HFF-Myc (cell line): Measurements from ENCODE around the gene CAMTA1.

Experiments used
- DNase-seq: peaks from one replicate; pipeline ENCODE4 v3.0.0-alpha.2; 2011; ENCODE audit warnings: low read depth; ENCODE audit errors: extremely low read depth
- H3K4me3 ChIP-seq: replicated peaks from 2 replicates; pipeline ENCODE4 v1.5.1; 2011; ENCODE audit warnings: low read depth, mild to moderate bottlenecking, control low read depth, low read length
- TF ChIP-seq, protein P1 (sequence below): IDR thresholded peaks from 2 replicates; pipeline ENCODE4 v1.5.1; 2012; ENCODE audit warnings: mild to moderate bottlenecking, low read depth, low read length, control low read depth; ENCODE audit errors: missing control alignments

The CAMTA1 gene

GRCh38 chr1:7573481-7573880, 788.2 kb downstream of the CAMTA1 start:
- H3K4me3 ChIP-seq: no peak overlapping the region
- DNase-seq: no peak
- TF ChIP-seq, protein P1, sequence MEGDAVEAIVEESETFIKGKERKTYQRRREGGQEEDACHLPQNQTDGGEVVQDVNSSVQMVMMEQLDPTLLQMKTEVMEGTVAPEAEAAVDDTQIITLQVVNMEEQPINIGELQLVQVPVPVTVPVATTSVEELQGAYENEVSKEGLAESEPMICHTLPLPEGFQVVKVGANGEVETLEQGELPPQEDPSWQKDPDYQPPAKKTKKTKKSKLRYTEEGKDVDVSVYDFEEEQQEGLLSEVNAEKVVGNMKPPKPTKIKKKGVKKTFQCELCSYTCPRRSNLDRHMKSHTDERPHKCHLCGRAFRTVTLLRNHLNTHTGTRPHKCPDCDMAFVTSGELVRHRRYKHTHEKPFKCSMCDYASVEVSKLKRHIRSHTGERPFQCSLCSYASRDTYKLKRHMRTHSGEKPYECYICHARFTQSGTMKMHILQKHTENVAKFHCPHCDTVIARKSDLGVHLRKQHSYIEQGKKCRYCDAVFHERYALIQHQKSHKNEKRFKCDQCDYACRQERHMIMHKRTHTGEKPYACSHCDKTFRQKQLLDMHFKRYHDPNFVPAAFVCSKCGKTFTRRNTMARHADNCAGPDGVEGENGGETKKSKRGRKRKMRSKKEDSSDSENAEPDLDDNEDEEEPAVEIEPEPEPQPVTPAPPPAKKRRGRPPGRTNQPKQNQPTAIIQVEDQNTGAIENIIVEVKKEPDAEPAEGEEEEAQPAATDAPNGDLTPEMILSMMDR: no peak

- H3K4me3 ChIP-seq: no peak overlapping the region
- DNase-seq: no peak
- TF ChIP-seq, protein P1: no peak
These were observed 789.1 kb downstream of the CAMTA1 start for GRCh38 chr1:7574121-7575040.

DNA sequence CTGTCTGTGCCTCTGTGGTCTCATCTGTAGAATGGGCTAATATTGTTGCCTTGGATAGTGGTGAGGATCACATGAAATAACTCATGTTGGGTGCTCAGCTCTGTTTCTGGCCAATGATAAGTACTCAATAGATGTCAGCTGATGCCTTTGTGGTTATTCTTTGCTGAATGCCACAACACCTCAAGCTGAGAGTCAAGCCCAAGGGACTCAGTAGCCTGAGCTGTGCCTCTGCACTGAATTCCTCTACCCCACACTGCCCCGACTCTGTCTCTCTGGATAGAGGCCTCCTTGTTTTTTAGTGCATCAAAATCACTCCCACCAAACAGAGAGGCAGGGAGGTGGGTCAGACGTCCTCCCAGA, 789.8 kb downstream of the CAMTA1 start:
- no peak for DNase-seq
- H3K4me3 ChIP-seq: no peak overlapping the region
- TF ChIP-seq, protein P1: no peak

DNA sequence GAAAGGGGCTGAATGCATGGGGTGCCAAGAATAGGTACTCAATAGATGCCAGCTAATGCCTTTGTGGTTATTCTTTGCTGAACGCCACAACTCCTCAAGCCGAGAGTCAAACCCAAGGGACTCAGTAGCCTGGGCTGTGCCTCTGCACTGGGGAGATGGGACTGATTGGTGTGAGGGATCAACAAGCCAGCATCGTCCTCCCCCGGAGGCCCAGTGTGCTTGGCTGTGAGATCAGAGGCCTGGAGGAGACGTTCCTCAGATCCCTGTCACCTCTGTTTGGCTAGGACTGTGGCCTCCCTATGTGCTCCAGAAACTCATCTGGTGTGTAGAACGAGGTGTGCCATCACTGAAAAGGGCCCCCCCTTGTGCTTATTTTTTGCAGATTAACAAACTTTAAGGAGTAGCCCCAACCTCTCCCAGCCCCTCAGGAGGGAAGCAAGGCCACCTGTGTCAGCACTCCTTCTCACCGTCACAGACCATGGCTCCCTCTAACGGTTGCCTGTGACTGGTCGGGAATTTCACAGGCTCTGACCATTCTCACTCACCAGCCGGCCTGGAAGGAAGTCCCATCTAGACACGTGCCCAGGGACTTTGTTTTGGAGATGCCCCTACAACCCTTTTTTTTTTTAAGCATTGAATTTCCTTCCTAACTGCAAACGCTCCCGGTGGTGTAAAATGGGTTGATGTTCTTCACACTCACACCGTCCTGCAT, 791.8 kb downstream of the CAMTA1 start:
- DNase-seq: no peak
- TF ChIP-seq, protein P1: no peak
- H3K4me3 ChIP-seq: no peak overlapping the region

DNA sequence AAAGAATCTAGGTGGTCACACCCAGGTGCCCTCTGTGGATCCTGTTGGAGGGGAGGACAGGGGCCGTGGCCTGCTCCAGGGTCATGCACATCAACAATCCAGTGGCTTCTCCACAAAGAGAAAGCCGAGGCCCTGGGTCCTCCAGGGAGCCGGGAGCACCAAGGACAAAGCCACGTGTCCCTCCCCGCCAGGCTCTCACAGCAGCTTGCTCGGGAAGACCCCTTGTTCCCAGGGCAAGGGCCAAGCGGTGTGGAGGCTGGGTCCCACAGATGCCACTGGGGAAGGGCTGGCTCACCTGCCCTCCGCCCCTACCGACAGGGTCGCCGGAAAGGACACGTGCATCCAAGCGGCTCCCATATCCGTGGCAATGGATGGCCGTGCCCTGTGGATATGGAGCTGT, 793.0 kb downstream of the CAMTA1 start:
- no peak for DNase-seq
- no peak overlapping the region for H3K4me3 ChIP-seq
- TF ChIP-seq, protein P1: no peak

DNA sequence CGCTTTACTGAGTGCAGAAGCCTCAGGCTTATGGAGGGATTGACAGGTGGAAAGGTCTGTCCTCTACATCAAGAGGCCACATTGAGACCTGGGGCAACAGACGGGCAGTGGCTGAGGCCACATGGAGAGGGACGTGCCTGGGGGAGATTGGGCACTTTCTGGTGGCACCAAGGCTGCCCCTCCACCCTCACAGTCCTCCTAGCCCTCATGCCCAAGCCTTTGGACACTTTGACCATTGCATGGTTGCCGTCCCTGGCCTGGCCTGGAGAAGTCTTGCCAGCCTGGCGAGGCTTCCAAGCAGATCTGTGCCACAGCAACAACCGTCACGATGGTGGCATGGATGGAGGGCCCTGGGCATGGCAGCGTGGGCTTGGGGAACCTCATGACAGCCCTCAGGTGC, 793.8 kb downstream of the CAMTA1 start:
- H3K4me3 ChIP-seq: no peak overlapping the region
- TF ChIP-seq, protein P1: no peak
- no peak for DNase-seq
